Hematopoietic multipotent progenitor cell treated with erythropoietin and hydrocortisone succinate and interleukin-3 and kit ligand, for 6 days (in vitro differentiated cells): Measurements from ENCODE around the gene NUBP2.
A peak's percentile ranks its signal among the peaks of the same experiment; 100 is the strongest.

Source experiments
- DNase-seq: peaks from one replicate; pipeline ENCODE4 v3.0.0-alpha.2; 2015

The NUBP2 gene

GRCh38 chr16:1831186-1832075 is 48.7 kb downstream of the NUBP2 start:
- DNase-seq = no peak

GRCh38 chr16:1832838-1833454 is 50.2 kb downstream of the NUBP2 start:
- DNase-seq = peak; percentile 96

- no peak for DNase-seq
Measured at GRCh38 chr16:1834096-1834495, 51.3 kb downstream of the NUBP2 start.
